Measurements from ENCODE around the gene NPTX1.

NPTX1 gene

GRCh38 chr17:80422981-80423380 lies 53.4 kb downstream of the NPTX1 start:
- no peak for TF ChIP-seq CTCF (IDR thresholded peaks at IDR 0.05; ENCODE audit: extremely low read depth, missing control alignments)
- no peak for DNase-seq (ENCODE audit: low spot score)

- TF ChIP-seq CTCF (IDR thresholded peaks at IDR 0.05; ENCODE audit: extremely low read depth, missing control alignments): no peak
- DNase-seq (ENCODE audit: low spot score): peak; percentile 2
These were observed 54.1 kb downstream of the NPTX1 start for GRCh38 chr17:80422276-80422675.

- DNase-seq (ENCODE audit: low spot score): peak; percentile 6
These were observed 54.9 kb downstream of the NPTX1 start for GRCh38 chr17:80421381-80422090.

GRCh38 chr17:80419255-80419654 lies 57.2 kb downstream of the NPTX1 start:
- DNase-seq (ENCODE audit: low spot score): peak; percentile 7
- no peak for TF ChIP-seq CTCF (IDR thresholded peaks at IDR 0.05; ENCODE audit: extremely low read depth, missing control alignments)

More at GRCh38 chr17:80421381-80422090, 54.9 kb downstream of the NPTX1 start:
- no peak for TF ChIP-seq CTCF (IDR thresholded peaks at IDR 0.05; ENCODE audit: extremely low read depth, missing control alignments)

GRCh38 chr17:80418589-80418988 lies 57.8 kb downstream of the NPTX1 start:
- no peak for DNase-seq (ENCODE audit: low spot score)
- TF ChIP-seq CTCF (IDR thresholded peaks at IDR 0.05; ENCODE audit: extremely low read depth, missing control alignments): no peak

Data from GM20000 (cell line).